DND-41 (cell line): ENCODE data around the gene RBSN.

Source experiments
- EZH2 ChIP-seq: IDR thresholded peaks from 3 replicates; pipeline ENCODE4 v1.6.1; 2012; ENCODE audit warnings: borderline replicate concordance, low read depth, mild to moderate bottlenecking, moderate library complexity, low read length, inconsistent platforms; ENCODE audit not compliant: severe bottlenecking
- TF ChIP-seq, protein P1 (sequence below): IDR thresholded peaks from 2 replicates; pipeline ENCODE4 v1.5.1; 2012; ENCODE audit warnings: borderline replicate concordance, low read length, moderate library complexity, mild to moderate bottlenecking; ENCODE audit not compliant: poor library complexity, severe bottlenecking; ENCODE audit errors: extremely low read depth

DNA sequence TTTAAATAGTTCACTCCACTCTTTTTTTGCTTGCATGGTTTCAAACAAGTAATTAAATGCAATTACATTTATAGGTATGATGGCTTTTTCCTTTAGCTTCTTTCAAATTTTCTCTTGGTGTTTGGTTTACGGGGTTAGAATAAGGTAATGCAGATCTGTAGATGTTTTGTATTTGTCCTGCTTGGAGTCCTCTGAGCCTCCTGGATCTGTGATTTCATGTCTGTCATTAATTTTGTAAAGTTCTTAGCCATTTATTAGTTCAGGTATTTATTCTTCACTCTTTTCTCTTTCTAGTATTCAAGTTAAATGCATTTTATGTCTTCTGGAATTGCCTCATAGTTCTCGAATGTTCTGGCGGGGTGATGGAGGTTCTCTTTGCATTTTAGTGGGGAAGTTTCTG is 32.5 kb downstream of the RBSN start:
- TF ChIP-seq, protein P1, sequence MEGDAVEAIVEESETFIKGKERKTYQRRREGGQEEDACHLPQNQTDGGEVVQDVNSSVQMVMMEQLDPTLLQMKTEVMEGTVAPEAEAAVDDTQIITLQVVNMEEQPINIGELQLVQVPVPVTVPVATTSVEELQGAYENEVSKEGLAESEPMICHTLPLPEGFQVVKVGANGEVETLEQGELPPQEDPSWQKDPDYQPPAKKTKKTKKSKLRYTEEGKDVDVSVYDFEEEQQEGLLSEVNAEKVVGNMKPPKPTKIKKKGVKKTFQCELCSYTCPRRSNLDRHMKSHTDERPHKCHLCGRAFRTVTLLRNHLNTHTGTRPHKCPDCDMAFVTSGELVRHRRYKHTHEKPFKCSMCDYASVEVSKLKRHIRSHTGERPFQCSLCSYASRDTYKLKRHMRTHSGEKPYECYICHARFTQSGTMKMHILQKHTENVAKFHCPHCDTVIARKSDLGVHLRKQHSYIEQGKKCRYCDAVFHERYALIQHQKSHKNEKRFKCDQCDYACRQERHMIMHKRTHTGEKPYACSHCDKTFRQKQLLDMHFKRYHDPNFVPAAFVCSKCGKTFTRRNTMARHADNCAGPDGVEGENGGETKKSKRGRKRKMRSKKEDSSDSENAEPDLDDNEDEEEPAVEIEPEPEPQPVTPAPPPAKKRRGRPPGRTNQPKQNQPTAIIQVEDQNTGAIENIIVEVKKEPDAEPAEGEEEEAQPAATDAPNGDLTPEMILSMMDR, result no peak
- no peak for TF ChIP-seq EZH2
